BLaER1 (cell line): Measurements from ENCODE around the gene VGLL4.
"Not testable (repeated sequence)": the region's sequence is repeated elsewhere in the genome, so short reads cannot be mapped to it uniquely, and the experiment has no call there.

Experiments used
- H3K27ac ChIP-seq: shearing (Covaris generic); formaldehyde crosslinking; 2 replicates; pipeline ENCODE4 v1.8.1; 2022
- H3K27me3 ChIP-seq: shearing (Covaris generic); formaldehyde crosslinking; 2 replicates; pipeline ENCODE4 v1.8.1; 2022
- H3K36me3 ChIP-seq: shearing (Covaris generic); formaldehyde crosslinking; 2 replicates; pipeline ENCODE4 v1.8.1; 2022
- H3K4me1 ChIP-seq: shearing (Covaris generic); formaldehyde crosslinking; 2 replicates; pipeline ENCODE4 v1.8.1; 2022
- H3K4me2 ChIP-seq: shearing (Covaris generic); formaldehyde crosslinking; 2 replicates; pipeline ENCODE4 v1.8.1; 2022
- H3K4me3 ChIP-seq: shearing (Covaris generic); formaldehyde crosslinking; 2 replicates; pipeline ENCODE4 v1.8.1; 2022
- H3K9ac ChIP-seq: shearing (Covaris generic); formaldehyde crosslinking; 2 replicates; pipeline ENCODE4 v1.8.1; 2022
- H3K9me3 ChIP-seq: shearing (Covaris generic); formaldehyde crosslinking; 2 replicates; pipeline ENCODE4 v1.8.1; 2022
- H4K20me1 ChIP-seq: shearing (Covaris generic); formaldehyde crosslinking; 2 replicates; pipeline ENCODE4 v1.8.1; 2022
- Cebpa-rat ChIP-seq: shearing (Covaris generic); IDR thresholded peaks from 2 replicates; pipeline ENCODE4 v1.8.1; 2022

Gene VGLL4

GRCh38 chr3:11530153-11530721, 113.5 kb downstream of the VGLL4 start:
- Histone ChIP-seq H4K20me1 (no peaks in the 10 kb centered on the region), H3K4me3 (no peak overlapping the region), H3K9ac (no peak overlapping the region), H3K4me1 (no peaks in the 10 kb centered on the region), H3K36me3 (no peaks in the 10 kb centered on the region), H3K4me2 (no peak overlapping the region), H3K27me3 (no peaks in the 10 kb centered on the region), H3K27ac (no peak overlapping the region), H3K9me3 (no peaks in the 10 kb centered on the region)
- no peak for TF ChIP-seq Cebpa-rat

- Histone ChIP-seq H3K36me3 (no peaks in the 10 kb centered on the region), H4K20me1 (no peaks in the 10 kb centered on the region)
Measured at GRCh38 chr3:11529281-11529680, 114.4 kb downstream of the VGLL4 start.

GRCh38 chr3:11526121-11526520, 117.6 kb downstream of the VGLL4 start:
- H3K27ac ChIP-seq, H3K4me1 ChIP-seq, H3K4me3 ChIP-seq, H3K9me3 ChIP-seq, H3K4me2 ChIP-seq, H3K9ac ChIP-seq, H3K36me3 ChIP-seq, H3K27me3 ChIP-seq, H4K20me1 ChIP-seq: not testable (repeated sequence)

More at GRCh38 chr3:11529281-11529680, 114.4 kb downstream of the VGLL4 start:
- Histone ChIP-seq H3K4me1 (no peaks in the 10 kb centered on the region), H3K9me3 (no peaks in the 10 kb centered on the region), H3K4me2 (no peak overlapping the region), H3K4me3 (no peak overlapping the region), H3K27me3 (no peaks in the 10 kb centered on the region), H3K27ac (no peak overlapping the region), H3K9ac (no peak overlapping the region)
- no peak for TF ChIP-seq Cebpa-rat

- no peak for TF ChIP-seq Cebpa-rat
- no peaks in the 10 kb centered on the region for H4K20me1 ChIP-seq
- H3K27ac ChIP-seq, result no peak overlapping the region
- H3K4me1 ChIP-seq, result no peaks in the 10 kb centered on the region
- H3K9me3 ChIP-seq, result no peaks in the 10 kb centered on the region
- no peak overlapping the region for H3K9ac ChIP-seq
- H3K27me3 ChIP-seq, result no peaks in the 10 kb centered on the region
- H3K36me3 ChIP-seq, result no peaks in the 10 kb centered on the region
- H3K4me2 ChIP-seq, result no peak overlapping the region
- no peak overlapping the region for H3K4me3 ChIP-seq
Measured at GRCh38 chr3:11523572-11524101, 120.1 kb downstream of the VGLL4 start.

GRCh38 chr3:11522953-11523571, 120.7 kb downstream of the VGLL4 start:
- no peak for TF ChIP-seq Cebpa-rat
- H3K36me3 ChIP-seq, result no peaks in the 10 kb centered on the region
- no peaks in the 10 kb centered on the region for H3K9me3 ChIP-seq
- no peak overlapping the region for H3K4me3 ChIP-seq
- no peak overlapping the region for H3K4me2 ChIP-seq
- no peaks in the 10 kb centered on the region for H3K4me1 ChIP-seq
- H3K27me3 ChIP-seq, result no peaks in the 10 kb centered on the region
- no peaks in the 10 kb centered on the region for H4K20me1 ChIP-seq
- no peak overlapping the region for H3K9ac ChIP-seq
- no peak overlapping the region for H3K27ac ChIP-seq

- no peaks in the 10 kb centered on the region for H3K36me3 ChIP-seq
- no peak overlapping the region for H3K27ac ChIP-seq
- H4K20me1 ChIP-seq, result no peaks in the 10 kb centered on the region
- no peaks in the 10 kb centered on the region for H3K9me3 ChIP-seq
- no peak overlapping the region for H3K9ac ChIP-seq
- no peak for TF ChIP-seq Cebpa-rat
- no peaks in the 10 kb centered on the region for H3K27me3 ChIP-seq
- H3K4me1 ChIP-seq, result no peaks in the 10 kb centered on the region
- no peak overlapping the region for H3K4me2 ChIP-seq
- no peak overlapping the region for H3K4me3 ChIP-seq
Measured at GRCh38 chr3:11522398-11522715, 121.4 kb downstream of the VGLL4 start.

- no peaks in the 10 kb centered on the region for H3K27me3 ChIP-seq
- TF ChIP-seq Cebpa-rat, result no peak
- no peaks in the 10 kb centered on the region for H3K4me1 ChIP-seq
- no peaks in the 10 kb centered on the region for H4K20me1 ChIP-seq
- no peak overlapping the region for H3K27ac ChIP-seq
- no peak overlapping the region for H3K4me3 ChIP-seq
- H3K4me2 ChIP-seq, result no peak overlapping the region
- no peaks in the 10 kb centered on the region for H3K36me3 ChIP-seq
- no peaks in the 10 kb centered on the region for H3K9me3 ChIP-seq
- no peak overlapping the region for H3K9ac ChIP-seq
Measured at GRCh38 chr3:11521167-11521566, 122.5 kb downstream of the VGLL4 start.

GRCh38 chr3:11517601-11518000, 126.1 kb downstream of the VGLL4 start:
- H3K4me2 ChIP-seq, result no peak overlapping the region
- H3K27ac ChIP-seq, result no peak overlapping the region
- H3K4me3 ChIP-seq, result no peak overlapping the region
- no peaks in the 10 kb centered on the region for H3K27me3 ChIP-seq
- H3K4me1 ChIP-seq, result peaks cover 15% of the 10 kb centered on the region
- no peak for TF ChIP-seq Cebpa-rat
- H3K9me3 ChIP-seq, result no peaks in the 10 kb centered on the region
- no peaks in the 10 kb centered on the region for H4K20me1 ChIP-seq
- H3K9ac ChIP-seq, result no peak overlapping the region
- H3K36me3 ChIP-seq, result no peaks in the 10 kb centered on the region; the same call in 1 of the 2 replicates

GRCh38 chr3:11514191-11514821, 129.4 kb downstream of the VGLL4 start:
- Histone ChIP-seq H4K20me1 (no peaks in the 10 kb centered on the region), H3K4me3 (no peak overlapping the region), H3K36me3 (no peaks in the 10 kb centered on the region; the same call in 1 of the 2 replicates), H3K27me3 (no peaks in the 10 kb centered on the region), H3K4me2 (peak overlapping the region; percentile 44), H3K9me3 (no peaks in the 10 kb centered on the region), H3K9ac (no peak overlapping the region), H3K27ac (no peak overlapping the region), H3K4me1 (peaks cover 30% of the 10 kb centered on the region)
- TF ChIP-seq Cebpa-rat, result no peak

GRCh38 chr3:11513817-11514135, 129.9 kb downstream of the VGLL4 start:
- no peak for TF ChIP-seq Cebpa-rat
- Histone ChIP-seq H3K4me2 (peak overlapping the region; percentile 44), H4K20me1 (no peaks in the 10 kb centered on the region), H3K36me3 (no peaks in the 10 kb centered on the region; the same call in 1 of the 2 replicates), H3K27ac (no peak overlapping the region), H3K9ac (no peak overlapping the region), H3K4me3 (no peak overlapping the region), H3K4me1 (peaks cover 35% of the 10 kb centered on the region), H3K9me3 (no peaks in the 10 kb centered on the region), H3K27me3 (no peaks in the 10 kb centered on the region)

- not testable (repeated sequence) for H3K27me3 ChIP-seq, H3K4me2 ChIP-seq, H3K27ac ChIP-seq, H3K9me3 ChIP-seq, H3K36me3 ChIP-seq, H3K4me3 ChIP-seq, H4K20me1 ChIP-seq, H3K9ac ChIP-seq
- peaks cover 38% of the 10 kb centered on the region for H3K4me1 ChIP-seq
Measured at GRCh38 chr3:11513125-11513816, 130.4 kb downstream of the VGLL4 start.

GRCh38 chr3:11511606-11512005, 132.1 kb downstream of the VGLL4 start:
- not testable (repeated sequence) for H3K9me3 ChIP-seq, H3K4me2 ChIP-seq, H3K36me3 ChIP-seq, H3K4me3 ChIP-seq, H3K27ac ChIP-seq, H3K9ac ChIP-seq, H4K20me1 ChIP-seq, H3K27me3 ChIP-seq
- peaks cover 38% of the 10 kb centered on the region for H3K4me1 ChIP-seq
